ENCODE results near the gene SNX22. TPM values are rescaled to one million over a fixed set of nuclear protein-coding genes. Genes with fewer than 3 reads are reported as not detected.

Gene SNX22
- total and polyA plus RNA-seq, 4 donors: 2.2 to 37.4 (median 3.1) TPM

DNA sequence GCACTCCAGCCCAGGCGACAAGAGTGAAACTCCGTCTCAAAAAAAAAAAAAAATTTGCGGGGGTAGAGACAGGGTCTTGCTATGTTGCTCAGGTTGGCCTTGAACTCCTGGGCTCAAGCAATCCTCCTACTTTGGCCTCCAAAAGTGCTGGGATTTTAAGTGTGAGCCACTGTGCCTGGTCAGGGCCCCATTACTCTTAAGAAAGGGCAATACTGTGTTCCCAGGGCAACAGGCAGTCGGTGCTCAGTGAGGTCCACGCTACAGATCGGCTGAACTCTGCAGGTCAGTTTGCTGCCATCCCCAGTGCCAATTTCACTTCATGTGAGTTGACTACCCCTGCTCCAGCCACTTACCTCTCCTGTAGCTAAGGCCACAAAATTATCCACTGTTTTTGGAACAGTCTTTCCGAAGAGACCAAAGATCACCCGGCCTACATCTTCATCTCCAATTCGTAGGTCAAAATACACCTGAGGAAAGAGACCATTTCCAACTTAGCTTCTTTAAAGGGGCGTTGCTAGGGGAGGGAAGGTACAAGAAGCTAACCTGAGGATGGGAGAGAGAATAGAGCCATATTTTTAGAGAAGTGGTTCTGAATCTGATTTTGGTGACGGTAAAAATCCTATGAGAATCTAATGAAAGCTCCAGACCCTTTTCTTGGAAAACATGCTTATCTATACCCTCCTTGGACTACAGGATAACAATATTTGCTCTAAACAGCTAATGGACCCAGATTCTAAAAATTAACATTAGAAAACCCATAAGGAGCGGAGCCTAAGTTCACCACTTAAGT, 10.4 kb downstream of the SNX22 start:
- DNase-seq (ENCODE audit: low spot score): no peak
- H3K27me3 ChIP-seq (ENCODE audit: control insufficient read depth in 4 of 4, insufficient read depth in 4 of 4, low read length in 3 of 4): no peaks in the 10 kb centered on the region
- peak overlapping the region; percentile 71 to 92 for H3K27ac ChIP-seq (ENCODE audit: low read depth in 1 of 2, low read length in 2 of 2)
- peak overlapping the region; percentile 69 to 97 (median 93) for H3K4me3 ChIP-seq (ENCODE audit: low read depth in 1 of 3, low read length in 3 of 3)
- 32% methylated on average over 12 of the region's 12 CpGs for WGBS
- no peaks in the 10 kb centered on the region for H3K9me3 ChIP-seq (ENCODE audit: control insufficient read depth in 4 of 4, low read length in 3 of 4)
- peaks cover 3 to 39% (median 24%) of the 10 kb centered on the region in 4 donors for H3K4me1 ChIP-seq (ENCODE audit: control insufficient read depth in 4 of 4, insufficient read depth in 4 of 4, low read length in 3 of 4)
- peaks cover 15 to 35% (median 33%) of the 10 kb centered on the region in 4 donors for H3K36me3 ChIP-seq (ENCODE audit: control insufficient read depth in 4 of 4, insufficient read depth in 3 of 4, low read depth in 1 of 4, low read length in 3 of 4)
- no peak for TF ChIP-seq HNF4G (IDR thresholded peaks at IDR 0.05)
- TF ChIP-seq TAF1 (conservative IDR thresholded peaks at IDR 0.05): no peak
- no peak for TF ChIP-seq YY1 (IDR thresholded peaks at IDR 0.05)
- no peak for TF ChIP-seq ATF3 (IDR thresholded peaks at IDR 0.05)
- TF ChIP-seq HNF4A (conservative IDR thresholded peaks at IDR 0.05): no peak
- TF ChIP-seq, protein P1, sequence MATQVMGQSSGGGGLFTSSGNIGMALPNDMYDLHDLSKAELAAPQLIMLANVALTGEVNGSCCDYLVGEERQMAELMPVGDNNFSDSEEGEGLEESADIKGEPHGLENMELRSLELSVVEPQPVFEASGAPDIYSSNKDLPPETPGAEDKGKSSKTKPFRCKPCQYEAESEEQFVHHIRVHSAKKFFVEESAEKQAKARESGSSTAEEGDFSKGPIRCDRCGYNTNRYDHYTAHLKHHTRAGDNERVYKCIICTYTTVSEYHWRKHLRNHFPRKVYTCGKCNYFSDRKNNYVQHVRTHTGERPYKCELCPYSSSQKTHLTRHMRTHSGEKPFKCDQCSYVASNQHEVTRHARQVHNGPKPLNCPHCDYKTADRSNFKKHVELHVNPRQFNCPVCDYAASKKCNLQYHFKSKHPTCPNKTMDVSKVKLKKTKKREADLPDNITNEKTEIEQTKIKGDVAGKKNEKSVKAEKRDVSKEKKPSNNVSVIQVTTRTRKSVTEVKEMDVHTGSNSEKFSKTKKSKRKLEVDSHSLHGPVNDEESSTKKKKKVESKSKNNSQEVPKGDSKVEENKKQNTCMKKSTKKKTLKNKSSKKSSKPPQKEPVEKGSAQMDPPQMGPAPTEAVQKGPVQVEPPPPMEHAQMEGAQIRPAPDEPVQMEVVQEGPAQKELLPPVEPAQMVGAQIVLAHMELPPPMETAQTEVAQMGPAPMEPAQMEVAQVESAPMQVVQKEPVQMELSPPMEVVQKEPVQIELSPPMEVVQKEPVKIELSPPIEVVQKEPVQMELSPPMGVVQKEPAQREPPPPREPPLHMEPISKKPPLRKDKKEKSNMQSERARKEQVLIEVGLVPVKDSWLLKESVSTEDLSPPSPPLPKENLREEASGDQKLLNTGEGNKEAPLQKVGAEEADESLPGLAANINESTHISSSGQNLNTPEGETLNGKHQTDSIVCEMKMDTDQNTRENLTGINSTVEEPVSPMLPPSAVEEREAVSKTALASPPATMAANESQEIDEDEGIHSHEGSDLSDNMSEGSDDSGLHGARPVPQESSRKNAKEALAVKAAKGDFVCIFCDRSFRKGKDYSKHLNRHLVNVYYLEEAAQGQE (IDR thresholded peaks at IDR 0.05): no peak
- TF ChIP-seq FOXA1 (IDR thresholded peaks at IDR 0.05): no peak
- TF ChIP-seq MAX (IDR thresholded peaks at IDR 0.05): no peak
- TF ChIP-seq SP1 (IDR thresholded peaks at IDR 0.05): no peak
- no peak for TF ChIP-seq EGR1 (IDR thresholded peaks at IDR 0.05; ENCODE audit: low read depth in 2 of 2)
- TF ChIP-seq RXRA (IDR thresholded peaks at IDR 0.05): no peak
- TF ChIP-seq CTCF (IDR thresholded peaks at IDR 0.05; ENCODE audit: low read depth, low read length, missing input control): no peak
- peak overlapping the region; percentile 93 to 97 for H3K9ac ChIP-seq (ENCODE audit: low read depth in 1 of 2, low read length in 2 of 2)

DNA sequence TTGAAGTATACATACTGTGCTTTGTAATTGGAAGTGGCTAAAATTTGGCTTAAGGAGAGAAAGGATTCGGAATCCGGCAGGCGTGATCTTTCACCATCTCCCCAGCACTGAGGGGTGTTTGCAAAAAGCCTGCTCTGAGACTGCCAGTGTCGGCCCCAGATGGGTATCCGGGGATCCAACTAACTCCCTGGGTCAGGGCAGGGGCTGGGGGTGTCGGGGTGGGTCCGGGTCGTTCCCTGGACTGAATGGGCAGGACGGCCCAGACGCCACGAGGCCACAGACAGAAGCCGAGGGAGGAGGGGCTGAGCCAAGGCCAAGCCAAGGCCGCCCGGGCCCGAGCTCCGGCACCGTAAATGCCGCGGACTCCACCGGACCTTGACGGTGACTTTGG, 10.9 kb downstream of the SNX22 start:
- H3K4me1 ChIP-seq (ENCODE audit: control insufficient read depth in 4 of 4, insufficient read depth in 4 of 4, low read length in 3 of 4): peaks cover 3 to 39% (median 24%) of the 10 kb centered on the region in 4 donors
- TF ChIP-seq HNF4A (conservative IDR thresholded peaks at IDR 0.05) (no peak), ATF3 (IDR thresholded peaks at IDR 0.05) (no peak), CTCF (IDR thresholded peaks at IDR 0.05; ENCODE audit: low read depth, low read length, missing input control) (no peak), FOXA2 (IDR thresholded peaks at IDR 0.05) (no peak)
- peak overlapping the region; percentile 71 to 92 for H3K27ac ChIP-seq (ENCODE audit: low read depth in 1 of 2, low read length in 2 of 2)

More for the DNA sequence above, 10.9 kb downstream of the SNX22 start:
- H3K4me3 ChIP-seq (ENCODE audit: low read depth in 1 of 3, low read length in 3 of 3): peak overlapping the region; percentile 69 to 97 (median 93)
- H3K9ac ChIP-seq (ENCODE audit: low read depth in 1 of 2, low read length in 2 of 2): peak overlapping the region; percentile 93 to 97
- no peak for DNase-seq (ENCODE audit: low spot score)
- H3K9me3 ChIP-seq (ENCODE audit: control insufficient read depth in 4 of 4, low read length in 3 of 4): no peaks in the 10 kb centered on the region
- no peaks in the 10 kb centered on the region for H3K27me3 ChIP-seq (ENCODE audit: control insufficient read depth in 4 of 4, insufficient read depth in 4 of 4, low read length in 3 of 4)
- WGBS: under 1% methylated on average over 21 of the region's 21 CpGs
- H3K36me3 ChIP-seq (ENCODE audit: control insufficient read depth in 4 of 4, insufficient read depth in 3 of 4, low read depth in 1 of 4, low read length in 3 of 4): peaks cover 15 to 29% (median 27%) of the 10 kb centered on the region in 4 donors

All from liver (tissue), 9 donors.